ENCODE results near the gene FBXL15.

DNA sequence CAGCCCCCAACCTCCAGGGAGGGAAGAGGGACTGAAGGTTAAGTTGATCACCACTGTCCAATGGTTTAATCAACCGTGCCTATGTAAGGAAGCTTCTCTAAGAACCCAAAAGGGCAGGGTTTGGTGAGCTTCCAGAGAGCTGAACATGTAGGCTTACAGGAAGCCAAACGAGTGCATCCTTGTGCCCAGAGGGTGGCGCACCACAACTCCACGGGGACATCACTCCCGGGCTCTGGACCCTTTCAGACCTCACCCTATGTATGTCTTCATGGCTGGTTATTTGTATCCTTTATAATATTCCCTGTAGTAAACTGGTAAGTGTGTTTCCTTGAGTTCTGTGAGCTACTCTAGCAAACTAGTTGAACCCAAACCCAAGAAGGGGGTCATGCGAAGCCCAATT lies 36.6 kb upstream of the FBXL15 start:
- TF ChIP-seq EZH2 (IDR thresholded peaks at IDR 0.05) (no peak), POLR2AphosphoS5 (IDR thresholded peaks at IDR 0.05; ENCODE audit: borderline replicate concordance, low read depth, low read length) (no peak)

Measured in SK-N-MC (cell line).